Uterus (tissue), 4 donors: ENCODE measurements around the gene ITGB1. TPM values are rescaled to one million over a fixed set of nuclear protein-coding genes. Genes with fewer than 3 reads are reported as not detected.

Experiments
- DNase-seq, 2 donors: peaks; one replicate each; pipeline ENCODE4 v3.0.0-alpha.2; 2019 to 2020
- H3K27ac ChIP-seq, 2 donors: fragments of 200-600 bp; sonication (generic); 1 replicate in 1 of 2; 2 replicates in 1 of 2; pipeline ENCODE4 v1.5.1; 2016 to 2018
- H3K27me3 ChIP-seq, 2 donors: fragments of 200-600 bp; sonication (generic); one replicate each; pipeline ENCODE4 v1.5.1; 2018 to 2019; ENCODE audit warnings: control low read depth in 1 of 2
- H3K36me3 ChIP-seq, 2 donors: fragments of 200-600 bp; sonication (generic); one replicate each; pipeline ENCODE4 v1.5.1; 2019; ENCODE audit warnings: control low read depth in 1 of 2
- H3K4me1 ChIP-seq, 2 donors: fragments of 200-600 bp; sonication (generic); one replicate each; pipeline ENCODE4 v1.5.1; 2018 to 2019; ENCODE audit warnings: control low read depth in 1 of 2
- H3K4me3 ChIP-seq, 2 donors: fragments of 200-600 bp; sonication (generic); 1 replicate in 1 of 2; 2 replicates in 1 of 2; pipeline ENCODE4 v1.5.1; 2018 to 2019; ENCODE audit warnings: mild to moderate bottlenecking in 1 of 2
- H3K9me3 ChIP-seq, 2 donors: fragments of 200-600 bp; sonication (generic); one replicate each; pipeline ENCODE4 v1.5.1; 2019; ENCODE audit warnings: control low read depth in 1 of 2
- CTCF ChIP-seq, 4 experiments: fragments of 200-600 bp in 2 of 4; fragments of 450-650 bp in 2 of 4; sonication (generic) in 2 of 4; IDR thresholded peaks; one replicate each; pipeline ENCODE4 v1.5.1; 2016 to 2019; ENCODE audit warnings: antibody characterized with exemption in 4 of 4, mild to moderate bottlenecking in 2 of 4, moderate library complexity in 1 of 4
- POLR2A ChIP-seq, 2 donors: fragments of 450-650 bp; IDR thresholded peaks; one replicate each; pipeline ENCODE4 v1.6.1; 2016; ENCODE audit warnings: antibody characterized with exemption in 2 of 2, mild to moderate bottlenecking in 1 of 2, moderate library complexity in 1 of 2
- intact Hi-C: fragments of 100-400 bp; cut with DNase I; formaldehyde crosslinking; loops from one replicate; pipeline ENCODE4 v1.15.1; 2023; ENCODE audit warnings: low total_unique reads
- total RNA-seq, 4 donors: library from RNA; depleted of rRNA in 3 of 4; stranded (reverse); fragments of >200 nt in 3 of 4; gene quantifications; one replicate each; pipeline versions ENCODE4 v1.1.0 to v1.2.4, GENCODE V29; 2014 to 2023
- donor health status: DM: yes; HTN: yes; CAD: no.

ITGB1 gene
- total RNA-seq, 4 donors from 2014 or later, result 484 to 1,046 (median 601) TPM

DNA sequence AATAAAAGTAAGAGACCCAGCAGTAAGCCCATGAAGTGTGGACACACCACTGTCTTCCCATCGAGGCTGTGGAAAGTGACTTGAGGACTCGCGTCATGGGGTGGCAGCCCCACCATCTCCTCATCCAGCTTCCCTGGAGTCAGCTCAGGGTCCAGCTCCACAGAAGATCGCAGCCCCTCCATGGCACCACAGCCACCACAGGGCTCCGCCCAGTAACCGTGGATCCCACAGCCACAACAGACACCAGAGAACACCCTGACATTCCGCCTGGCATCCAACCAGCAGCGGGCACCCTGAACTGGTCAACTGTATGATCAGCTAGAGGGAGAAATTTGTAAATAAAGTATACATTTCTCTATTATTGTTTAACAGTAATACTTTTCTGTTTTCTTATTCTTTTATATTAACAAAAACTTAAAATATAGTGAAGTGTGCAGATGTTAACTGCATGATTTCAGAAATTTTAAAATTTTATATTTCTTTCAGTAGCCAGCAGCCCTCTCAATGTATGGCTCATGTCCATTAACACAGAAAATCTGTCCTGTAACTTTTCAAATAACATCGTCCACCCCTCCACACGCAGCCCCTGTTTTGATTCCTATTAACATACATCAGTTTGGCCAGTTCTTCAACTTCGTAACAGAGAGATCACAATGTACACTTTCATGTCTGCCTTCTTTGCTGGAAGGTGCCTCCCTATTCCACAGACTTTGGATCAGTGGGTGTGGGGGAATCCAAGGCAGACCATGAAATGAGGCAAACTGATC, 69.7 kb downstream of the ITGB1 start:
- TF ChIP-seq POLR2A (IDR thresholded peaks at IDR 0.05), result no peak
- TF ChIP-seq CTCF (IDR thresholded peaks at IDR 0.05), result no peak
- DNase-seq, result no peak
- Histone ChIP-seq H3K4me3 (no peak overlapping the region), H3K4me1 (no peaks in the 10 kb centered on the region), H3K27me3 (no peaks in the 10 kb centered on the region), H3K27ac (no peak overlapping the region), H3K36me3 (no peaks in the 10 kb centered on the region), H3K9me3 (no peaks in the 10 kb centered on the region)
- intact Hi-C loops, result no loop called here

- H3K4me1 ChIP-seq, result no peaks in the 10 kb centered on the region
- no peaks in the 10 kb centered on the region for H3K9me3 ChIP-seq
- no peaks in the 10 kb centered on the region for H3K36me3 ChIP-seq
- no peak overlapping the region for H3K27ac ChIP-seq
- TF ChIP-seq CTCF (IDR thresholded peaks at IDR 0.05), result no peak
- TF ChIP-seq POLR2A (IDR thresholded peaks at IDR 0.05), result no peak
- no peak overlapping the region for H3K4me3 ChIP-seq
- intact Hi-C loops, result no loop called here
- no peaks in the 10 kb centered on the region for H3K27me3 ChIP-seq
- no peak for DNase-seq
Observed at GRCh38 chr10:32887481-32887880, 70.5 kb downstream of the ITGB1 start.

GRCh38 chr10:32882076-32882475, 76.0 kb downstream of the ITGB1 start:
- H3K4me1 ChIP-seq, result no peaks in the 10 kb centered on the region

GRCh38 chr10:32878646-32879045, 79.4 kb downstream of the ITGB1 start:
- no peaks in the 10 kb centered on the region for H3K36me3 ChIP-seq
- TF ChIP-seq POLR2A (IDR thresholded peaks at IDR 0.05), result no peak
- no peak for TF ChIP-seq CTCF (IDR thresholded peaks at IDR 0.05)
- H3K9me3 ChIP-seq, result no peaks in the 10 kb centered on the region
- H3K4me1 ChIP-seq, result no peaks in the 10 kb centered on the region
- no peak overlapping the region for H3K27ac ChIP-seq
- intact Hi-C loops, result no loop called here
- no peak overlapping the region for H3K4me3 ChIP-seq
- no peak for DNase-seq
- H3K27me3 ChIP-seq, result no peaks in the 10 kb centered on the region

More at GRCh38 chr10:32882076-32882475, 76.0 kb downstream of the ITGB1 start:
- H3K4me3 ChIP-seq, result no peak overlapping the region
- H3K27ac ChIP-seq, result no peak overlapping the region
- H3K27me3 ChIP-seq, result no peaks in the 10 kb centered on the region
- no peaks in the 10 kb centered on the region for H3K36me3 ChIP-seq
- DNase-seq, result no peak
- TF ChIP-seq POLR2A (IDR thresholded peaks at IDR 0.05) (no peak), CTCF (IDR thresholded peaks at IDR 0.05) (no peak)
- no peaks in the 10 kb centered on the region for H3K9me3 ChIP-seq
- intact Hi-C loops, result no loop called here

- H3K4me3 ChIP-seq, result no peak overlapping the region
- H3K36me3 ChIP-seq, result no peaks in the 10 kb centered on the region
- no peaks in the 10 kb centered on the region for H3K4me1 ChIP-seq
- no peaks in the 10 kb centered on the region for H3K9me3 ChIP-seq
- no peak for TF ChIP-seq CTCF (IDR thresholded peaks at IDR 0.05)
- TF ChIP-seq POLR2A (IDR thresholded peaks at IDR 0.05), result no peak
- H3K27ac ChIP-seq, result no peak overlapping the region
- no peaks in the 10 kb centered on the region for H3K27me3 ChIP-seq
- no peak for DNase-seq
- intact Hi-C loops, result no loop called here
Observed at GRCh38 chr10:32877915-32878314, 80.1 kb downstream of the ITGB1 start.
